KOPT-K1 (cell line): Measurements from ENCODE around the gene CEP250.
"Not testable (repeated sequence)": the region's sequence is repeated elsewhere in the genome, so short reads cannot be mapped to it uniquely, and the experiment has no call there.

ENCODE experiments used
- H3K27ac ChIP-seq: fragments of 200-600 bp; sonication (generic); 2 replicates; pipeline ENCODE4 v1.5.1; 2016; ENCODE audit warnings: antibody characterized with exemption, mild to moderate bottlenecking, low read depth, low read length; ENCODE audit not compliant: poor library complexity, severe bottlenecking
- H3K36me3 ChIP-seq: fragments of 200-600 bp; sonication (generic); 2 replicates; pipeline ENCODE4 v1.5.1; 2017; ENCODE audit warnings: antibody characterized with exemption, mild to moderate bottlenecking, low read length, moderate library complexity; ENCODE audit not compliant: insufficient read depth
- H3K9me3 ChIP-seq: fragments of 200-600 bp; sonication (generic); 2 replicates; pipeline ENCODE4 v1.5.1; 2017; ENCODE audit warnings: antibody characterized with exemption, low read length, mild to moderate bottlenecking; ENCODE audit not compliant: insufficient read depth, poor library complexity, severe bottlenecking

Gene CEP250

GRCh38 chr20:35551503-35551902, 96.1 kb downstream of the CEP250 start:
- H3K9me3 ChIP-seq, result no peaks in the 10 kb centered on the region
- H3K27ac ChIP-seq, result no peak overlapping the region
- peaks cover 97% of the 10 kb centered on the region for H3K36me3 ChIP-seq

GRCh38 chr20:35552914-35553313, 97.5 kb downstream of the CEP250 start:
- Histone ChIP-seq H3K9me3 (no peaks in the 10 kb centered on the region), H3K27ac (no peak overlapping the region), H3K36me3 (peaks cover 99% of the 10 kb centered on the region)

- not testable (repeated sequence) for H3K9me3 ChIP-seq, H3K27ac ChIP-seq
- peaks cover 84% of the 10 kb centered on the region for H3K36me3 ChIP-seq
These were observed 100.1 kb downstream of the CEP250 start for GRCh38 chr20:35555461-35555860.

- Histone ChIP-seq H3K27ac (no peak overlapping the region), H3K36me3 (peaks cover 78% of the 10 kb centered on the region), H3K9me3 (no peaks in the 10 kb centered on the region)
These were observed 100.7 kb downstream of the CEP250 start for GRCh38 chr20:35555951-35556645.

GRCh38 chr20:35556871-35557270, 101.5 kb downstream of the CEP250 start:
- peaks cover 70% of the 10 kb centered on the region for H3K36me3 ChIP-seq
- H3K27ac ChIP-seq, result no peak overlapping the region
- no peaks in the 10 kb centered on the region for H3K9me3 ChIP-seq

- Histone ChIP-seq H3K27ac (no peak overlapping the region), H3K9me3 (no peaks in the 10 kb centered on the region), H3K36me3 (peaks cover 55% of the 10 kb centered on the region)
These were observed 103.1 kb downstream of the CEP250 start for GRCh38 chr20:35558451-35558850.

GRCh38 chr20:35559042-35559693, 103.8 kb downstream of the CEP250 start:
- H3K36me3 ChIP-seq, result peaks cover 47% of the 10 kb centered on the region
- no peak overlapping the region for H3K27ac ChIP-seq
- H3K9me3 ChIP-seq, result no peaks in the 10 kb centered on the region

- Histone ChIP-seq H3K36me3 (peaks cover 38% of the 10 kb centered on the region), H3K9me3 (no peaks in the 10 kb centered on the region)
These were observed 104.7 kb downstream of the CEP250 start for GRCh38 chr20:35560105-35560511.

GRCh38 chr20:35560541-35560940, 105.1 kb downstream of the CEP250 start:
- Histone ChIP-seq H3K27ac (no peak overlapping the region), H3K9me3 (no peaks in the 10 kb centered on the region), H3K36me3 (peaks cover 34% of the 10 kb centered on the region)

More at GRCh38 chr20:35560105-35560511, 104.7 kb downstream of the CEP250 start:
- no peak overlapping the region for H3K27ac ChIP-seq

- H3K27ac ChIP-seq, result no peak overlapping the region
- no peaks in the 10 kb centered on the region for H3K9me3 ChIP-seq
These were observed 105.9 kb downstream of the CEP250 start for GRCh38 chr20:35561268-35561667.

GRCh38 chr20:35561671-35562070, 106.3 kb downstream of the CEP250 start:
- Histone ChIP-seq H3K27ac (no peak overlapping the region), H3K9me3 (no peaks in the 10 kb centered on the region), H3K36me3 (peaks cover 22% of the 10 kb centered on the region)

More at GRCh38 chr20:35561268-35561667, 105.9 kb downstream of the CEP250 start:
- H3K36me3 ChIP-seq, result peaks cover 26% of the 10 kb centered on the region

GRCh38 chr20:35562541-35563110, 107.2 kb downstream of the CEP250 start:
- no peak overlapping the region for H3K27ac ChIP-seq
- no peaks in the 10 kb centered on the region for H3K9me3 ChIP-seq
- peaks cover 13% of the 10 kb centered on the region for H3K36me3 ChIP-seq

GRCh38 chr20:35563834-35564233, 108.4 kb downstream of the CEP250 start:
- Histone ChIP-seq H3K27ac (no peak overlapping the region), H3K36me3 (peaks cover under 1% of the 10 kb centered on the region; the same call in 1 of the 2 replicates), H3K9me3 (no peaks in the 10 kb centered on the region)

- no peaks in the 10 kb centered on the region for H3K9me3 ChIP-seq
- H3K36me3 ChIP-seq, result no peaks in the 10 kb centered on the region
- no peak overlapping the region for H3K27ac ChIP-seq
These were observed 109.5 kb downstream of the CEP250 start for GRCh38 chr20:35564905-35565304.

- Histone ChIP-seq H3K9me3 (peaks cover 7% of the 10 kb centered on the region), H3K27ac (no peak overlapping the region), H3K36me3 (no peaks in the 10 kb centered on the region)
These were observed 113.2 kb downstream of the CEP250 start for GRCh38 chr20:35568645-35569044.
